ENCODE measurements around the gene ZC3H18. TPM values are rescaled to one million over a fixed set of nuclear protein-coding genes. Genes with fewer than 3 reads are reported as not detected.

The ZC3H18 gene
- total RNA-seq, 6 experiments from 2014 or later, result 8.7 to 22.8 (median 16.4) TPM

DNA sequence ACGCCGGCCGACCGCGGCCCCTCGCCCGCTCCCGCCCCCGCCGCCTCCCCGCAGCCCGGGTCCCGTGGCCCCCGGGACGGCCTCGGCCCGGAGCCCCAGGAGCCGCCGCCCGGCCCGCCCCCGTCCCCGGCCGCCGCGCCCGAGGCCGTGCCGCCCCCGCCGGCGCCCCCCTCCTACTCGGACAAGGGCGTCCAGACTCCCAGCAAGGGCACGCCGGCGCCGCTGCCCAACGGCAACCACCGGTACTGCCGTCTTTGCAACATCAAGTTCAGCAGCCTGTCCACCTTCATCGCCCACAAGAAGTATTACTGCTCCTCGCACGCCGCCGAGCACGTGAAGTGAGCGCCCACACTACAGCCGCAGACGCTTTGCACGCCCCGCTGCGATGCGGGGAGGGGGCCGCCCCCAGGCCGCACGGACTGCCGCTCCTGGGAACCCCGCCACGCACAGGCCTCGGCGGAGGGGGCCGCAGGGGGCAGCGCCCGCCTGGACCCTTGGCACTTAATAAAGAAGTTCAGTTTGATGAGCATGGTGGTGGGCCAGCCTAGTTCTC lies 35.5 kb upstream of the ZC3H18 start:
- TF ChIP-seq POLR2A (IDR thresholded peaks at IDR 0.05) (no peak), CTCF (IDR thresholded peaks at IDR 0.05) (no peak)
- Histone ChIP-seq H3K27ac (no peak overlapping the region), H3K4me1 (no peaks in the 10 kb centered on the region), H3K36me3 (no peaks in the 10 kb centered on the region), H3K4me3 (no peak overlapping the region), H3K9me3 (no peaks in the 10 kb centered on the region), H3K27me3 (no peaks in the 10 kb centered on the region)
- 100% methylated on average over 1 of the region's 65 CpGs for WGBS (ENCODE audit: insufficient coverage, low coverage, low lambda C conversion rate, missing lambda C conversion rate)
- intact Hi-C loops (cut with DNase I), result loop anchor here in 1 of 2 donors (5.0 kb wide), 1 partner anchor 92 kb away; no protein-coding TSS in a partner anchor
- DNase-seq, result no peak
- ATAC-seq, result no peak

DNA sequence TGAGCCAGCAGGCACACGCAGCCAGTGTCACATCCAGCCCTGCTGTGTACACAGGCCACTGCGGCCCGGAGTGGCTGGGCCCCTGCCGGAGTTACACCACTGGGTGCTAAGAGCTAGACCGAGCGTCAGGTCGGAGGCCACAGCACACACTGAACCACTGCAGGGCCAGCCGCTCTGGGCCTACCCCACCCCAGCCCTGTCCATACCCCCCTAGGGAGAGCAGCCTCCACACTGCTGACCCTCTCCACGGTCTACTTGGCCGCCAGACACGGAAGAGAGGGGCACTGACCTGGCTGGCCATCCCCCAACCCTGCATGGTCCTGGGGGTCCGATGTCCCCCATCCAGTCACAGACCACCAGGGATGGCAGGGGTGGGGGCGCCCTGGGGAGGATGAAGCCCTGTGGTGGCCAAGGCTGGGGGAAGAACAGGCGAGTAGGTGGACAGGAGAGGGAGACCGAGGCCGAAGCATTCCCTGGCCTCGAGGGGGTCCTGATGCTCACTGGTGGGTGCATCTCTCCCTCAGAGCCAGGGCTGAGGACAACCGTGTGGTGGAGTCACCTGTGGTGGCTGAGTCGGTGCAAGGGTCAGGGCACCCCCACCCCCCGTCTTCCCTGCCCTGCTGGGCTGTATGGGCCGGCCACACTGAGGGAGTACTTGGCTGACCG lies 34.9 kb upstream of the ZC3H18 start:
- H3K9me3 ChIP-seq, result no peaks in the 10 kb centered on the region
- ATAC-seq, result peak in 1 of 4 donors; percentile 1
- 96% methylated on average over 4 of the region's 22 CpGs for WGBS (ENCODE audit: insufficient coverage, low coverage, low lambda C conversion rate, missing lambda C conversion rate)
- TF ChIP-seq CTCF (IDR thresholded peaks at IDR 0.05), result no peak
- no peak for TF ChIP-seq POLR2A (IDR thresholded peaks at IDR 0.05)
- H3K4me1 ChIP-seq, result no peaks in the 10 kb centered on the region
- H3K36me3 ChIP-seq, result no peaks in the 10 kb centered on the region
- H3K27me3 ChIP-seq, result no peaks in the 10 kb centered on the region
- no peak overlapping the region for H3K27ac ChIP-seq
- no peak overlapping the region for H3K4me3 ChIP-seq
- intact Hi-C loops (cut with DNase I), result no loop called here
- peak in 1 of 3 donors; percentile 43 for DNase-seq

GRCh38 chr16:88535857-88536222 lies 34.4 kb upstream of the ZC3H18 start:
- H3K36me3 ChIP-seq, result no peaks in the 10 kb centered on the region
- H3K4me1 ChIP-seq, result no peaks in the 10 kb centered on the region
- no peak for DNase-seq
- 82% methylated on average over 4 of the region's 9 CpGs for WGBS (ENCODE audit: insufficient coverage, low coverage, low lambda C conversion rate, missing lambda C conversion rate)
- TF ChIP-seq CTCF (IDR thresholded peaks at IDR 0.05) (no peak), POLR2A (IDR thresholded peaks at IDR 0.05) (no peak)
- H3K27me3 ChIP-seq, result no peaks in the 10 kb centered on the region
- no peak for ATAC-seq
- H3K9me3 ChIP-seq, result no peaks in the 10 kb centered on the region
- no peak overlapping the region for H3K27ac ChIP-seq
- no peak overlapping the region for H3K4me3 ChIP-seq
- intact Hi-C loops (cut with DNase I), result no loop called here

DNA sequence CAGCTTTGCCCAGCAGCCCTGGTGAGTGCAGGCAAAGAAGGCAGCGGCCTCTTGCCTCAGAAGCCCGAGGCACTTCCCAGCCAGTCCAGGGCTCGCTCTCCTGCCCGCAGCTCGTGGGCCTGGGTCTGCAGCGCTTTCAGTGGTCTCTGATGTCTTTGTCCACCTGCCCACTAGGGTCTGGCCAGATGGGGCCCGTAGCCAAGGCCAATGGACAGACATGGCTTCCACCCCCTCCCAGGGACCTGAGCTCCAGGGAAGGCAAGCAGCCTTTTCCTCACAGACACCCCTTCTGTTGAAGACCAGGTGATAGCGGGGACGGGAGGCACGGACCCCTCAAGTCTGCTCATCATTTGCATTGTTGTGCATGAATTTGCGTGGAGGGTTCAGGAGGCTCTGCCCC lies 33.7 kb upstream of the ZC3H18 start:
- TF ChIP-seq CTCF (IDR thresholded peaks at IDR 0.05) (no peak), POLR2A (IDR thresholded peaks at IDR 0.05) (no peak)
- WGBS (ENCODE audit: insufficient coverage, low coverage, low lambda C conversion rate, missing lambda C conversion rate), result 84% methylated on average over 4 of the region's 11 CpGs
- H3K36me3 ChIP-seq, result no peaks in the 10 kb centered on the region

More for the DNA sequence above, 33.7 kb upstream of the ZC3H18 start:
- Histone ChIP-seq H3K4me3 (no peak overlapping the region), H3K9me3 (no peaks in the 10 kb centered on the region), H3K4me1 (no peaks in the 10 kb centered on the region), H3K27me3 (no peaks in the 10 kb centered on the region), H3K27ac (no peak overlapping the region)
- ATAC-seq (no peak), DNase-seq (no peak)
- intact Hi-C loops (cut with DNase I), result no loop called here

Measured in right lobe of liver (tissue), 6 donors.